MM.1S (cell line): ENCODE results near the gene HSPA2.

Experiments
- CTCF ChIP-seq: fragments of 300-600 bp; sonication (generic); IDR thresholded peaks from 2 replicates; pipeline ENCODE4 v1.5.1; 2016; ENCODE audit warnings: antibody characterized with exemption, low read length, mixed read lengths
- EZH2 ChIP-seq: fragments of 300-600 bp; sonication (generic); optimal IDR thresholded peaks from 2 replicates; pipeline ENCODE3; 2017; ENCODE audit warnings: low read depth, mild to moderate bottlenecking, antibody characterized with exemption, low read length, mixed read lengths
- EZH2phosphoT487 ChIP-seq: fragments of 300-600 bp; sonication (generic); IDR thresholded peaks from 2 replicates; pipeline ENCODE4 v1.6.1; 2018; ENCODE audit warnings: antibody characterized with exemption, low read length

GRCh38 chr14:64493455-64493854, 47.1 kb upstream of the HSPA2 start:
- TF ChIP-seq CTCF (no peak), EZH2 (no peak), EZH2phosphoT487 (no peak)
